GM10248 (cell line): Measurements from ENCODE around the gene TPRN.

Experiments used
- CTCF ChIA-PET: fragments of 300-600 bp; sonication (Branson Sonifier 250); formaldehyde crosslinking; extraction: SDS; loops from one replicate; lab custom pipeline; 2021; ENCODE audit warnings: antibody characterized with exemption; lab: Yijun Ruan, JAX
- POLR2A ChIA-PET: fragments of 350-650 bp; sonication (Branson Sonifier 250); formaldehyde crosslinking; extraction: SDS; loops from one replicate; lab custom pipeline; 2020; ENCODE audit warnings: antibody characterized with exemption; lab: Yijun Ruan, JAX
- DNase-seq: peaks from one replicate; pipeline ENCODE4 v3.0.0; 2012; ENCODE audit errors: extremely low spot score
- TF ChIP-seq, protein P1 (sequence below): IDR thresholded peaks from 2 replicates; pipeline ENCODE4 v1.5.1; 2012; ENCODE audit warnings: mild to moderate bottlenecking, low read depth; ENCODE audit errors: extremely low read depth, missing control alignments, control extremely low read depth

The TPRN gene

DNA sequence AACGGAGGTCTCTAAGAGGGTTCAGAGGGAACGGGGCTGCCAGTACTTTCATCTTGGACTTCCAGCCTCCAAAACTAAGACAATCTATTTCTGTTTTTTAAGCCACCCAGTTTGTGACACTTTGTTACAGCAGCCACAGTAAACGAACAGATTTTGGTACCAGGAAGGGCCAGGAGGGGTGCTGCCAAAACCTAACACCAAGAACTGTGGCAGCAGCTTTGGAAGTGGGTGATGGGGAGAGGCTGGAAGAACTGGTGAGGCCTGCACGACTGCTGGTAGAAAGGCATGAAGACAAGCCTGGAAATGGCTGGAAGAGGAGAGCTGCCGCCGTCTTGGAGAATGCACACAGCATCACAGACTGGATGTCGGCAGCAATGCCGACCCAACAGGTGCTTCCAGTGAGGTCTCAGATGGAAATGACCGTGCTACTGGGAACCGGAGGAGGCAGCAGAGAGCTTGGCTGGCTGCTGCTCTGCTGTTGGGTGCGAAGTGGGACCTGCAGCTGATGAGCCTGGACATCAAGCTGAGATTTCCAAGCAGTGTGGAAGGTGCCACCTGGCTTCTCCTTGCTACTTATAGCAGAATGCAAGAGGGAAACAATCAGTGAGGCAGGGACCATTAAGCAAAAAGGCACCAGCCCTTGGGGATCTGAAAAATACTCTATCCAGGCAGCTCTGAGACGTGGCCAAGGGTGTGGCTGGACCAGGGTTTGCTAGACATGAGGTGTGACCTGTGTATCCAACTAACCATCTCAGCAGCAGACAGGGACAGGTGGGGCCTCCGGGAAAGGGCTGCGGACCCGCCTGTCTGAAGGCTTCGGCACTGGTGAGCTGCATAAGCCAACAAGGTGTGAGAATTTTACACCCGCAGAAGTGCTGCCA, 24.0 kb downstream of the TPRN start:
- peak; percentile 63 for DNase-seq
- POLR2A ChIA-PET, result no interaction called here
- CTCF ChIA-PET, result interaction anchor here (0.9 to 1.7 kb wide), 10 partner anchors 9 to 56 kb away, joined by 3 to 7 read pairs (median 5); partner anchors contain the start of genes ANAPC2, RNF224 and SSNA1
- TF ChIP-seq, protein P1, sequence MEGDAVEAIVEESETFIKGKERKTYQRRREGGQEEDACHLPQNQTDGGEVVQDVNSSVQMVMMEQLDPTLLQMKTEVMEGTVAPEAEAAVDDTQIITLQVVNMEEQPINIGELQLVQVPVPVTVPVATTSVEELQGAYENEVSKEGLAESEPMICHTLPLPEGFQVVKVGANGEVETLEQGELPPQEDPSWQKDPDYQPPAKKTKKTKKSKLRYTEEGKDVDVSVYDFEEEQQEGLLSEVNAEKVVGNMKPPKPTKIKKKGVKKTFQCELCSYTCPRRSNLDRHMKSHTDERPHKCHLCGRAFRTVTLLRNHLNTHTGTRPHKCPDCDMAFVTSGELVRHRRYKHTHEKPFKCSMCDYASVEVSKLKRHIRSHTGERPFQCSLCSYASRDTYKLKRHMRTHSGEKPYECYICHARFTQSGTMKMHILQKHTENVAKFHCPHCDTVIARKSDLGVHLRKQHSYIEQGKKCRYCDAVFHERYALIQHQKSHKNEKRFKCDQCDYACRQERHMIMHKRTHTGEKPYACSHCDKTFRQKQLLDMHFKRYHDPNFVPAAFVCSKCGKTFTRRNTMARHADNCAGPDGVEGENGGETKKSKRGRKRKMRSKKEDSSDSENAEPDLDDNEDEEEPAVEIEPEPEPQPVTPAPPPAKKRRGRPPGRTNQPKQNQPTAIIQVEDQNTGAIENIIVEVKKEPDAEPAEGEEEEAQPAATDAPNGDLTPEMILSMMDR, result peak; percentile 43

DNA sequence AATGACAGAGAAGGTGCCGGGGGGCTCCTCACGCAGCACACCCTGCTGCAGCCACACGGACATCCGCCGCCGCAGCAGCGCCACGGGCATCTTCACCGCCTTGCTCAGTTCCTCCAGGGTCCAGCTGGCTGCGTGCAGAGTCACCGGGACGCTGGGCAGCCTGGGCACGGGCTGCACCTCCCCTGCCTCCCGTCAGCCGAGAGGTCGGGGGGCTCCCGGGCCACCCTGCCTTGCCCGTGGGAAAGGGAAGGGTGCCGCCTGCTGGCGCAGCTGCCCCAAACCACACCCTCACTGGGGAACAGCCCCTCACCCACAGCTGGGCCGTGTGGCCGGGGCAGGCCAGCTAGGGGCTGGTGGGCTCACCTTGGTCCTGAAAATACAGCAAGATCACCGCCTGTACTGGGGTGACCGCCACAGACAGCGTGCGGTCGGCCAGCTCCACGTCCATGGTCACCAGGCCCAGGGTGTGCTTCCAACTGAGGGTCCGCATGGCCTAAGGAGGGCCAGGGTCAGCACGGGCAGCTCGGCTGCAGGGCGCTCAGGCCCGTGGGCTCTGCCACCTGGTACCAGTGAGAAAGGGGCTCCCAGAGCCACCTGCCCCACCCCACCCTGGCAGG, 25.1 kb downstream of the TPRN start:
- TF ChIP-seq, protein P1, result peak; percentile 42
- CTCF ChIA-PET, result interaction anchor here (1.0 to 2.7 kb wide), 7 partner anchors 8 to 61 kb away, joined by 3 to 19 read pairs (median 4); partner anchors contain the start of genes ANAPC2, RNF224 and SSNA1
- POLR2A ChIA-PET, result no interaction called here
- no peak for DNase-seq

DNA sequence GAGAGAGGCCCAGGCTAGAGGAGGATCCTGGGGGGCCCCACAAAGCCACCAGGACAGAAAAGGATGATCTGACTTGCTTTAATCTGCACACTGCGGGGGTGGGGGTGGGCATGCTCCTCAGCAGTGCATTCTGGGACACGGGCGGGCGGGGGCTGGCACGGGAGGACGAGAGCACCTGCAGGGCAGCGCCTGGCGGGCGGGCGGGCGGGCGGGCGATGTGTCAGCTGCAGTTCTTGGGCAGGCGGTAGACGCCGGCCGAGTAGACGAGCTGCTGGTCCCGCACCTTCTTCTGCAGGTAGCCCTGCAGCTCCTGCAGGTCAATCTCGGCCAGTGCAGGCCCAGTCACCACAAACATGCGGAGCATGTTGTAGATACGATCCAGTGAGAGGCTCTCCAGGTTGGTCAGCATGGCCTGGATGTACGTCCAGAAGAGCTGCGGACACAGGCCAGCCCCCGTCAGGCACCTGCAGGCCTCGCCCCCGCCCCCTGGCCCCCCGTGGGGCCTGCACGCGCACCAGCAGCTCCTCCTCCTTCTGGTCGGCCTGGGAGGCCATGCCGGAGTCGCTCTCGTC, 25.7 kb downstream of the TPRN start:
- TF ChIP-seq, protein P1, result no peak
- ChIA-PET CTCF (interaction anchor here (1.0 to 2.7 kb wide), 6 partner anchors 8 to 62 kb away, joined by 3 to 19 read pairs (median 4); partner anchors contain the start of genes ANAPC2, RNF224 and SSNA1), POLR2A (no interaction called here)
- no peak for DNase-seq

DNA sequence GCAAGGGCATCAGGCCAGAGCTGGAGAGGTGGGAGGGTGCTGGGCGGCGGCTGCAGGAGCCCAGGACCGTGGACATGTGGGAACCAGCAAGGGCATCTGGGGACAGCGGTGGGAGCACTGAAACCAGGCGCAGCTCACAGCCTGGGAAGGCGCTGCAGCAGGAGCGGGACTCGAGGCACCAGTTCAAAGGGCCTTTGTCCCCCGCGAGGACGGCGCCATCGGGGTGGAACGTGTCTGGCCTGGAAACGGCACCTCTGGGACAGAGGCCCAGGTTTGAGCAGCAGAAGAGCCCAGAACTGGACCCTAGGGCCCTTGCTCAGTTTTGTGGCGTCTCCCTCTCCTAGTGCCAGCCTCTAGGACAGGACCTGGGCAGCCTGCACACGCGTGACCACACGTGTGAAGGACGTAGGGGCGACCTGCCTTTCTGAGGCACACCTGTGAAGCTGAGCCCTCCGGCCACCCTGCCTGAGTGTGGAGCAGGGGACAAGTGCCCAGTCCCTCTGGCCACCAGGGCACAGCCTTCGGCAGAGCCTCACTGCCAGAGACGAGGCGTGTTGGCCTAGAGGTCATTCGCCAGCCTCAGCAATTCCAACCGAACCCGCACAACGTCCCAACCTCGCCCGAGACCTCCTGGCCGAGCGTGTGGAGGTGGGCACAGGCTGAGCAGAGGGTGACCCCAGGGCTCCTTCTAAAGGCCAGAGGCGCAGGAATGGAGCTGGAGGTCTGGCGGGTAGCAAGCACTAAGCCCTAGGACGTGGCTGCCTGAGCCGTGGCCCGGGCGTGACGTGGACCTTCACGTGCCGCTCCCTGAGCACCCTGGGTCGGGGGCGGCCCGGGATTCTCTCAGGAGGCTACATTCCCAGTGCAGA, 26.5 kb downstream of the TPRN start:
- TF ChIP-seq, protein P1, result no peak
- DNase-seq, result no peak
- ChIA-PET CTCF (interaction anchor here (1.0 to 2.7 kb wide), 4 partner anchors 7 to 63 kb away, joined by 3 to 19 read pairs (median 4); partner anchors contain the start of genes ANAPC2 and SSNA1), POLR2A (no interaction called here)

DNA sequence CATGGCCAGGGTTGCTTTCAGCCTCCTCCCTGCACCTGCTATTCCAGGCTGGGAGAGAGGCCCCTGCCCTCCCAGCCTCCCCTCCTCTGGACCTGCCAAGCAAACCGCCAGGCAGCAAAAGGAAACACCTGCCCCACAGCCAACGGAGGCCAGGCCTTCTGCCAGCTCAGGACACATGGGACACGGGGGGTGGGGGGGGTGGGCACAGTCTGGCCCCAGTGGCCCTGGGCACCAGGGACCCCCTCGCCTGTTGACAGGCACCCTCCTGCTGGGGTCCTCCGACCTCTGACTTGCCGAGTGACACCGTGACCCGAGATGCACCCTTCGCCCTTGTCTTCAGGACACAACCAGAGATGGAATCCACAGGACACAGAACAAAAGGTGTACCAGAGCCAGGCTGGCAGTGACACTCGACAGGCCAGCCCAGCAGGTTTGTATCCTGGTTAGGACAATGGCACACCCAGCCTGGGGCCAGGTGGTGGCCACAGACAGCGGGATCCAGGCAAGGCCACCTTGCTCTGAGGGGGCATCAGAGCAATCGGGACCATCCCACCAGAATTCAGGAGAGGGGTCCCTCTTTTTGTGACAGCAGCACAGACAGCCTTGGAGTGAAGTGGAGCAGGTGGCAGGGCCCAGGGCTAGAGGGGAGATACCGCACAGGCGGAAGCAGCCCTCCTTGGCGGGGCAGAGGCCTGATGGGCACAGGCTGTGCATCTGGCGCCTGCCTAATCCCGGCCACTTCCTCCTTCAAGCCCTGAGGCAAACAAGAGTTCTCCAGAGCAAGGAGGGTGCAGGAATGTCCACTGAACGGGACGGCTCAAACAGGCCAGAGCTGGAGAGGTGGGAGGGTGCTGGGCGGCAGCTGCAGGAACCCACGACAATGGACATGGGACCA, 27.4 kb downstream of the TPRN start:
- DNase-seq, result no peak
- ChIA-PET CTCF (interaction anchor here (1.3 to 2.7 kb wide), 2 partner anchors 15 to 22 kb away, joined by 4 to 19 read pairs; partner anchors contain the start of genes ANAPC2 and SSNA1), POLR2A (no interaction called here)
- TF ChIP-seq, protein P1, result no peak
